Femur (tissue), 1 donor: ENCODE data around the gene HMCES.

ENCODE experiments used
- DNase-seq: peaks from one replicate; pipeline ENCODE4 v3.0.0-alpha.2; 2017

Gene HMCES

DNA sequence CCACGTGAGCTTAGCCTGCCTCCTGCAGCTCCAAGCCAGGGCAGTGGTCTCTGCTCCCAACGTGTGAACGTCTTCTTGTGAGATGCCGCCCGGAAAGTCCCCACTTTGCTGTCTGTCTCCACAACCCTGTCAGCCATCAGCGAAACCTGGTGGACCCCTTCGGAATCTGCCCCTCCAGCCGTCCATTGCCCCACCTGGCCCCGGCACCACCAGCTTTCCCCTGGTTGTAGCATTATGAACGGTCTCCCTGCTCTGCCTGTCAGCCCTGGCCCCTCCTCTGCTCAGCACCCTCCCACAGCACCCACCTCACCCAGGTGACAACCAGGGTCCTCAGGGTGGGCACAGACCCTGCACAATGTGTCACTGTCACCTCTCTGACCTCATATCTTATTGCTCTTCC, 71.1 kb downstream of the HMCES start:
- no peak for DNase-seq

- no peak for DNase-seq
These were observed 73.4 kb downstream of the HMCES start for GRCh38 chr3:129352045-129352444.

DNA sequence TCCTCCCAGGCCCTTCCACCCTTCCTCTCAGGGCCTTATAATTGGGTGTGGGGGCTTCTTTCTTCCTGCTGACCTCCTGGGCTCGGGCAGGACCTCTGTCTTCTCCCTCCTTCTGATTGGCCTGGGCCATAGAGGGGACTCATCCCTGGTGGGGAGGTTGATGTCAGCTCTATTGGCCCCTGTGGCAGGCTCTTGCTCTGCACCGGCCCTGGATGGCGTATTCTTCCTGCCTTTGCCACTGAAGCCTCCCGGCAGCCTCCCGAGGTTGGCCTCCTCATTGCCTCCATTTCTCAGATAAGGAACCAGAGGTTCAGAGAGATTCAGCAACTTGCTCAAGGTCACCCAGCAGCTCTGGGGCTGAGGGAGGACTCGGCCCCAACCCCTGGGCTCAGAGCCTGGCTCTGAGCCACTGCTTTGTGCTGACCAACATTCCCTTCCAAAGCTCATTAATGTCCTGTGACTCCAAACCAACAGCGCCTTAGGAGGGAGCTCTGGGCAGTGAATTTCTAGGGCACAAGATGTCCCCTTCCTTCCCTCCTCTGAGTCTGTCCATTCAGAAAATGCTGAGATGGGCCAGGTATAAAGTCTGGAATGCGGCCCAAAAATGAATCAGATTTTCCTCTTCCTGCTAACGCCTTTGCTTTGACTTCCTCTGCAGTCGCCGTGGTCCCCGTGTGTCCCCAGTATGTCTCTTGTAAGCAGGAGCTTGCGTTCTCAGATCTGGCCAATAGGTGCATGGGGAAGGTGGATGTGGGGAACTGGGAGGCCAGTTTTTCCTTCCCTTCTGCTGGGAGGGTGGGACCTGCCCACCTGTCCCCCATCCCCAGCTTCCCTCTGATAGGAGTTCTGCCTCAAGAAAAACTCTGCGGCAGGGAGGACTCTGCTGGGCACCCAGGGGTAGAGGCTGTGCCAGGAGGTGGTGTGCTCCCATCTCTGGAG, 74.2 kb downstream of the HMCES start:
- DNase-seq: no peak

DNA sequence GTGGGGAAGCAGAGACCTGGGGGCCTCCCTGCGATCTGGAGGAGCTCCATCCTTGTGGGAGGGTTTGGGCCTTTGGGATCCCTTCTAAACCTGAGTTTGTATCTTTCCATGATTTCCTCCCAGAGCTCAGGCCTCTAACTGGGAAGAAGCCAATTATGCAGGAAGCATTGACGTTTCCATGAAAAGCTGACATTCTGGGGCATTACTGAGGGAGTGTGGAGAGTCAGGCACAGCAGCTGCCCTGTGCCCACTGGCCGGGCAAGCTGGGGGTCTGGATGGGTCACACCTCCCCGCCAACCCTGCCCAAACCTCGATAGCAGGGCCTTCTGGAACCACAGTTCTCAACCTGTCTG, 74.9 kb downstream of the HMCES start:
- DNase-seq: no peak
